Hematopoietic multipotent progenitor cell treated with erythropoietin and hydrocortisone succinate and interleukin-3 and kit ligand, for 8 days (in vitro differentiated cells): ENCODE measurements around the gene LYPLA2.
A peak's percentile ranks its signal among the peaks of the same experiment; 100 is the strongest.
"Not testable (repeated sequence)": the region's sequence is repeated elsewhere in the genome, so short reads cannot be mapped to it uniquely, and the experiment has no call there.

Source experiments
- DNase-seq: peaks from one replicate; pipeline ENCODE4 v3.0.0-alpha.2; 2015

LYPLA2 gene

DNA sequence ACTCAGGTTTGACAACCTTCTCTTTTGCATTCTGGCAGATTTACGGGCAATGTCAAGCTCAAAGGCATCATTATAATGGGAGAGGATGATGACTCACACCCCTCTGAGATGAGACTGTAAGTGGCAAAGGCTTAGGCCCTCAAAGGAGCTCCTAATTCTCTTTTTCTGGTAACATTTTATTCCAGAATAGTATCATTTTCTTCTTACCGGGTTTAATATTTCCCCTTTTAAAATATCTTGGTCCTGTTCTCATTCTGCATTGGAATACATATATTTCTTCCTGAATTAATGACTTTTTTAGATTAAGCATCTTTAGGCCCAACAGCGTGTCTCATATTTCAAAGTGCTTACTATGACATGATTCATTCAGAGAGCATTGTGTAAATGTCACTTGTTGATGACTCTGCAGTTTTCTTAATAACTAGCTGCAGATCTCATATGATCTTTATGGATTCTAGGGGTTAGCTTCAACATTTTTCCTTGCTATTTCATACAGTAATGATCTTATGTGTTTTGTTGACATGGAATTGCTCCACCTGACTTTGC lies 11.0 kb upstream of the LYPLA2 start:
- no peak for DNase-seq

DNA sequence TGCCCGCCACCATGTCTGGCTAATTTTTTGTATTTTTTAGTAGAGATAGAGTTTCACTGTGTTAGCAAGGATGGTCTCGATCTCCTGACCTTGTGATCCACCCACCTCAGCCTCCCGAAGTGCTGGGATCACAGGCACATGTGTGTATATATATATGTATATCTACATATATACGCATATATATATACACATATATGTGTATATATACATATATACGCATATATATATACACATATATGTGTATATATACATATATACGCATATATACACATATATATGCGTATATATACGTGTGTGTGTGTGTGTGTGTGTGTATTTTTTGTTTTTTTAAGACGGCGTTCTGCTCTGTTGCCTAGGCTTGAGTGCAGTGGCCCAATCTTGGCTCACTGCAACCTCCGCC lies 7.8 kb upstream of the LYPLA2 start:
- DNase-seq = not testable (repeated sequence)

DNA sequence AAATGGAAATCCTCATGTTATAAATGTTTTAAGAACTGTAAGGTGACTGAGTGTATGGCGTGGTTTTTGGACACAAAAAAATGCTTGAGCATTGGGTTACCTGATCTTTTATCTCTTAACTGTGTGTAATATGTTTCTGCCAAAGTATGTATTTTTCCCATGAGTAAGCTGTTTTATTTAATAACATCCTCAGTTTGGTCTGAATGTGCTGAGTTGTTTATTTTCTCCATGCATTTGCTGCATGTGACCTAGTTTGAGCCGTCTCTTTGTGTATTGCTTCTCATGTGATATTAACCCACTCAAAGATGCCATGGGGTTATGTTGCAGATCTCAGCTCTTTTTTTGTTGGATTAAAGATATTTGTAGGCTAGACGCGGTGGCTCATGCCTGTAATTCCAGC lies 6.1 kb upstream of the LYPLA2 start:
- DNase-seq = no peak

DNA sequence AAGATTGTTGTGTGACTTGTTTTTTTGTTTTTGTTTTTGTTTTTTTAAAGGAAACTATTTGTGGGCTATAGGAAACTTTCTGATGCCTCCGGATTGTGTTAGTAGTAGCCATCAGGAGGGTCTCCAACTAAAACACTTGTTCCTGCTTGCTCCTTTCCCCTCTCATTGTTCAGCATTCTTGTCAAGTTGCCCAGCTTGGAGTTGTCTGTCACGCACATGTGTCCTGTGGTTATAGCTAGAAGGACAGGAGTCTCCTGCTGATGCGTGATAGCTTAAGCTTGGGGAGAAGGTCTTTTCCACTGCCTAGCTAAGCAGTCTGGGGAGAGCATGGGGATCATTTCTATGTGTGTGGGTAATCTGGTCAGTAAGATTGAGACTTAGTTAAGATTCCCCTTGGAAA lies 3.2 kb upstream of the LYPLA2 start:
- DNase-seq = peak; percentile 50

DNA sequence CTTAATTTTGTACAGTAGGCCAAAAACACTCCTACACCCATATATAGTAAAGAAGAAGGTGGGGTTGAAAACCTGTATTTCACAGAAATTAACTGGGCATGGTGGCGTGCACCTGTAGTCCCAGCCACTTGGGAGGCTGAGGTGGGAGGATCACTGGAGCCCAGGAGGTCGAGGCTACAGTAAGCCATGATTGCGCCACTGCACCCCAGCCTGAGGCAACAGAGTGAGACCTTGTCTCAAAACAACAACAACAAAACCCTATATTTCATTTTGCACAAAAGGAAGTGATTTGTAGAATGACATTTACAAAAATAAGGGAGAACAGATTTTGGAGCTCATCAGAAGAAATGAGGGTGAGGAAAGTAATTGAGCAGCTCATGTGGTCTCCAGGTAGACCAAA lies 2.2 kb upstream of the LYPLA2 start:
- no peak for DNase-seq

DNA sequence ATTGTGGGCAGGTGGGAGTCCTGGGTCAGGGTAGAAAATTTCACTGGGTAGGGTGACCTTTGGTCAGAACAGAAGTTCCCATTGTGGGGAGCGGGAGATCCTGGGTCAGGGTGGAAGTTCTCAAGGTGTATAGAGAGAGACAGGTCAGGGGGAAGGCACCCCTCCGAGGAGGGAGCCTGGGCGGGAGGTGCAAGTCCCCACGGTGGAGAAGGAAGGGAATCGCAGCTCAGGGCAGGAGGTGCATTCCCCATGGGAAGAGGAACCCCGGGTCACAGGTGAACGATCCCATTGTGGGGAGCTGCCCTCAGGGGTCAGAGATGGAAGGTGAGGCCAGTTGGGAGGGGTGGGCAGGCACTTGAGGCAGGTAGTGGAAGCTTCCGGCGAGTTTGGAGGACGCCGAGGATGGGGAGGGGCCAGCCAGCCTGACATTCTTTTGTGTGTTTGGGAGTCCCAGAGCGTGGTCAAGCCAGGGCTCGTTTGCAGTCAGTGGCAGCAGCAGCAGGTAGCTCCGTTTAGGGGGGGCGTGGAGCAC lies 637 bp downstream of the LYPLA2 start:
- DNase-seq = no peak

DNA sequence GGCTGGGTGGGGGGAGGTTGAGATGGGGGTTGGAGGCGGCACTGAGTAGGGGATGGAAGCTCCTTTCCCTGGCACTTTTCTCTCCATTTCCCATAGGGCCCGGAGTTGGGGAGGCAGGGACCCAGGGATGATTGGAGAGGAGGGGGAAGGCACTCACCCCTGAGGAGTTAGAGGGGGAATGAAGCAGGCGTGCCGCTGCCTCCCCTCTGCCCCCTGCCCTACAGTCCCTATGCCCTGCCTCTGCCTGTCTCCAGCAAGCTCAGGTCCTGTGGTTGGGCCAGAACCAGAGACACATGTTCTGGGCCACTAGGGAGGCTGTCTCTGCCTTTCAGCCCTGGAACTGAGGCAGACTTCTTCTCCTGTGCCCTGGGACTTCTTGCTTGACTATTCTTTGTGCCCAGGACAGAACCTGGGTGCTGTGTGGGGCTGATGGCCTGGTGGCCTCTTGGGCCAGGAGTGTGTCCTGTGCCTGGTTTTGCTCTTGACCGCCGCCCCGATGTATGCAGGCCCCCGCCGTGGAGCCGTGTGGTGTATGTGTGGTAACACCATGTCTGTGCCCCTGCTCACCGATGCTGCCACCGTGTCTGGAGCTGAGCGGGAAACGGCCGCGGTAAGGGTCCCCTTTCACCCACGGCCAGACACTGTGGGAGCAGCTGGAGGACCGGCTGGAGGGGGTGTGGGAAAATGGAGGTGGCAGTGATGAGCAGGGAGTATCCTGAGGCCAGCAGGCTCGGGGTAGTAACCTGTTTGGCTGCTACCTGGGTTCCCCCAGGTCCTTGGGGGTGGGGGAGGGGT lies 1.4 kb downstream of the LYPLA2 start:
- DNase-seq = no peak

DNA sequence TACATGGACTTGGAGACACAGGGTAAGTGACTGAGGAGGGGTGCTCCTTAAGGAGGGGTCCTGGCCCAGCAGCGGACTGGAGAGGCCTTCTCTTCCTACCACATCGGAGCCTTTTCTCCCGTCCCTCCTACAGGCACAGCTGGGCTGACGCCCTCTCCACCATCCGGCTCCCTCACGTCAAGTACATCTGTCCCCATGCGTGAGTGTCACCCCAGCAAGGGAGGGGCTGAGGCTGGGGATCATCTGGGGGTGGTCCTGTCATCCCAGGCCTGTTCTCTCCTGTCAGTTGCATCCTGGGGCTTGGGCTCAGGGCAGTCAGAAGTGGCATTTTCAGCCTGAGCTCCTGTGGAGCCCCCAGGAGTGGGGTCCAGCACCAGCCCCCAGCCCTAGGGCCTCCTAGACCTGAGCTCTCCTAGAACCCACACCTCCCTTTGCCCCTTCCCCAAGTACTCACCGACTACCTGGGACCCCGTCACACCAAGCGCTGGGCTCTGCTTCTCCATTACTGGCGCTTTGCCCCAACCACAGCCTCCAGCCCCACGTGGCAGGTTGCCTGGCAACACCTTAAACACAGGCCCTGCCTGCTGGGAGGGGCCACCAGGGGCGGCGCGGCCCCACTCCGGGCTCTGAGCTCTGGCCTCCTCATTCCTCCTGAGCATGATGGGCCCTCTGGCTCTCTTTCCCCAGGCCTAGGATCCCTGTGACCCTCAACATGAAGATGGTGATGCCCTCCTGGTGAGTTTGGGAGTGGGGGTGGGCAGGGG lies 2.3 kb downstream of the LYPLA2 start:
- DNase-seq = peak; percentile 90

DNA sequence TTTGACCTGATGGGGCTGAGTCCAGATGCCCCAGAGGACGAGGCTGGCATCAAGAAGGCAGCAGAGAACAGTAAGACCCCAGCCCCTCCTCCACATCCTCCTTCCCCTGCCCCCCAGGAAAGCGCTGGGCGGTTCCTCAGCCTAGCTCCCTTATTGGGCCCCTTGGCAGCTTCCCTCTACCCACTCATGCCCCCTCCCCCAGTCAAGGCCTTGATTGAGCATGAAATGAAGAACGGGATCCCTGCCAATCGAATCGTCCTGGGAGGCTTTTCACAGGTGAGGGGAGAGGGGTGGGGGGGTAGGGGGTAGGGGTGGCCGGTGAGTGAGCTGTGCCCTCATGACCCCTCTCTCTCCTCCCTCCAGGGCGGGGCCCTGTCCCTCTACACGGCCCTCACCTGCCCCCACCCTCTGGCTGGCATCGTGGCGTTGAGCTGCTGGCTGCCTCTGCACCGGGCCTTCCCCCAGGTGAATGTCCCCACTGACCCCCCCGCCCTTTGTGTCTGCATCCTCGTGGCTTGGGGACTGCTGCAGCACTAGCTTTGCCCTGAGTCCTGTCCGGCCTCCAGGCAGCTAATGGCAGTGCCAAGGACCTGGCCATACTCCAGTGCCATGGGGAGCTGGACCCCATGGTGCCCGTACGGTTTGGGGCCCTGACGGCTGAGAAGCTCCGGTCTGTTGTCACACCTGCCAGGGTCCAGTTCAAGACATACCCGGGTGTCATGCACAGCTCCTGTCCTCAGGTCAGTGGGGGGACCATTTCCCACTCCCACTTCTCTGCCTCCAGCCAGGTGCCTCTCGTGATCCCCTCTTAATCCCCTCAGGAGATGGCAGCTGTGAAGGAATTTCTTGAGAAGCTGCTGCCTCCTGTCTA lies 3.2 kb downstream of the LYPLA2 start:
- no peak for DNase-seq

DNA sequence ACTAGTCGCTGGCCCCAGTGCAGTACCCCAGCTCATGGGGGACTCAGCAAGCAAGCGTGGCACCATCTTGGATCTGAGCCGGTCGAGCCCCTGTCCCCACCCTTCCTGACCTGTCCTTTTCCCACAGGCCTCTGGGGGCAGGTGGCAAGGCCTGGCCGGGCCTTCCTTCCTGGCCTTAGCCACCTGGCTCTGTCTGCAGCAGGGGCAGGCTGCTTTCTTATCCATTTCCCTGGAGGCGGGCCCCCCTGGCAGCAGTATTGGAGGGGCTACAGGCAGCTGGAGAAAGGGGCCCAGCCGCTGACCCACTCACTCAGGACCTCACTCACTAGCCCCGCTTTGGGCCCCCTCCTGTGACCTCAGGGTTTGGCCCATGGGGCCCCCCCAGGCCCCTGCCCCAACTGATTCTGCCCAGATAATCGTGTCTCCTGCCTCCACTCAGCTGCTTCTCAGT lies 3.8 kb downstream of the LYPLA2 start:
- DNase-seq = not testable (repeated sequence)

DNA sequence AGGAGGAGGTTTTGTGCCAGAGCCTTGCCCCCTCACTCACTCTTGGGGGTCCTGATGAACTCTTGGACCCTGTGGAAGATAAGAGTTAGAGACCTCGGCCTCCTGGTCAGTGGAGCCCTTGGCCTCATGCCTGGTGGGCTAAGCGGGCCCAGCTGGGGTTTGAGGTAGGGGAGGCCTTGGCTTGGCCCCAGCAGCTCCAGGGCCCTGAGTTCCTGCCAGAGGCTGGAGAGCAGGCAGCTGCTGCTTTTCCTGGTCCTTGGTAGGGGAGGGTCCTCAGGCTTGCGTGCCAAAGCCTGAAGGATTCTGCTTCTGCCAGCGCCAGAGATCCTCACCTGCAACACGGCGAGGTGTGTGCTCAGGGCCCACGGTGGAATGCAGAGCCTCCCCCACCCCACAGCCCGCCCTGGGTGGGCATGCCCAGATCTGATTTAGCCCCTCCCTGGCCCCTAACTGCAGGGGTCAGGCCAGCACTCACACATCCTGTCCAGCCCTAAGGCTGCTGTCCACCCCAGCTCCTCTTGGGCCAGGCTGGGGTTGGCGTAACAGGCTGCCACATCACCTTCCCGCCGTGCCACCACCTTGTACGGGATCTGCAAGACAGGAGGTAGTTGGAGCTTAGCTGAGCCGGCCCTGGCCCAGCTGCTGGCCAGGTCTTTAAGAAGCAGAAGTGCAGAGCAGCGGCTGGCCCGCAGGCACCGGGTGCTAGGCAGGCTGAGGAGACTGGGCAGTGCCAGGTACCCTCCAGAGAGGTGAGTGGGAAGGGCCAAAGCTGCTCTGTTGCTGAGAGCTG lies 4.9 kb downstream of the LYPLA2 start:
- no peak for DNase-seq

DNA sequence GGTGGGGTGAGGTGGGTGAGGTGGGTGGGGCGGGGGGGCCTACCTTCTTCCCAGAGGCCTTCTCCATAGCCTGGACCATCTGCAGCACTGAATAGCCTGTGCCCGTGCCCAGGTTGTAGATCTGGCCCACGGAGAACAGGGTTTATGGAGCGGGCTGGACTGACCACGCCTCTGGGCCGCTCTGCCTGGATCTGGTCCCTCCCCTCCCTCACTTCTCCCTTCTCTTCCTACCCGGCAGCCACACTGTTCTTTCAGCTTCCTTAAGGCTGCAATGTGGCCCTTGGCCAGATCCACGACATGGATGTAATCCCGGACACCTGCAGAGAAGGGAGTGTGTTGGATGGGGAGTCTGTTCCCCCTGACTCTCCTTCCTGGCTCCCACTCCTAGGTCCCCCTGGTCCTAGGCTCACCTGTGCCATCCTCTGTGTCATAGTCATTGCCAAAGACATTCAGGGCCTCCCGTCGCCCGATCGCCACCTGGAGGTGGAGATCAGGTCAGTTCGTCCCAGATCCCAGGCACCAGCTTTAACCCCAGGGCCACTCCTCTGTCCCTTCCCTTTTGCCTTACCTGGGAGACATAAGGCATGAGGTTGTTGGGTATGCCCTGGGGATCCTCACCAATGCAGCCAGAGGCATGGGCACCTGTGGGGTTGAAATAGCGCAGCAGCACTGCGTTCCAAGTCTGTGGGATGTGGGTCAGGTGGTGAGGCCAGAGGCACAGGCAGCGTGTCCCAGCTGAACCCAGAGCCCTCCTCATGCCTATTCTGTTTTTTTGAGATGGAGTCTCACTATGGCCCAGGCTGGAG lies 5.7 kb downstream of the LYPLA2 start:
- no peak for DNase-seq

DNA sequence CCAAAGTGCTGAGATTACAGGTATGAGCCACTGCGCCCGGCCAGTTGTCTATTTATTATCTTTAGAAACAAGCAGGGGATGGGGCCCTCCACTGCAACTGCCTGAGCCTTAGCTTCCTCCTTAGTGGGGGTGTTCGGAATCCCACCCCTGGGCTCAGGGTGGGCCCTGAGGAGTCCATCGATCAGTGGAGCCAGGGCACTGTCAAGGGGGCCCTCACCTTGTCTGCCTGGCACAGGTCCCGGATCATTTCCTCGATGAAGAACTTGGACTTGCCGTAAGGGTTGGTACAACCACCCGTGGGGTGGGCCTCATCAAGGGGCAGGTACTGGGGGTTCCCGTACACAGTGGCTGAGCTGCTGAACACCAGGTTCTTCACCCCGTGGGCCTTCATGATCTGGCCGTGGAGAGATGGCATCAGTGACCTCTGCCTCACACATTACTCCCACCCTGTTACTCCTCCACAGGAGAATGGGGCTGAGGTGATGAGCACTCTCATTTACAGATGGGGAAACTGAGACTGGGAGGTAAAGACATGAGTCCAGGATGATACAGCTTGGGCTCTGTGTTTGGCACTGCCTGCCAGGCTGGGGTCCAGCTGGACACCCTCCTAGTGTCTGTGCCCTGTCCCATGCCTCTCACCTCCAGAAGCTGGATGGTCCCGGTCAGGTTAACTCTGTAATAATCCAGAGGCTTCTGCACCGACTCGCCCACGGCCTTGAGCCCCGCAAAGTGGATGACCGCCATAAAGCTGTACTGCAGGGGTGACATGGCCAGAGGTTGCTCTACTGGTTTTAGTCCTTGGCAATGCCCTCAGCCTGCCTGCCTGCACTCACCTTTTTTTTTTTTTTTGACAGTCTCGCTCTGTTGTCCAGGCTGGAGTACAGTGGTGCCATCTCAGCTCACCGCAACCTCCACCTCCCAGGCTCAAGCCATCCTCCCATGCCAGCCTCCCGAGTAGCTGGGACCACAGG lies 6.8 kb downstream of the LYPLA2 start:
- DNase-seq = no peak

DNA sequence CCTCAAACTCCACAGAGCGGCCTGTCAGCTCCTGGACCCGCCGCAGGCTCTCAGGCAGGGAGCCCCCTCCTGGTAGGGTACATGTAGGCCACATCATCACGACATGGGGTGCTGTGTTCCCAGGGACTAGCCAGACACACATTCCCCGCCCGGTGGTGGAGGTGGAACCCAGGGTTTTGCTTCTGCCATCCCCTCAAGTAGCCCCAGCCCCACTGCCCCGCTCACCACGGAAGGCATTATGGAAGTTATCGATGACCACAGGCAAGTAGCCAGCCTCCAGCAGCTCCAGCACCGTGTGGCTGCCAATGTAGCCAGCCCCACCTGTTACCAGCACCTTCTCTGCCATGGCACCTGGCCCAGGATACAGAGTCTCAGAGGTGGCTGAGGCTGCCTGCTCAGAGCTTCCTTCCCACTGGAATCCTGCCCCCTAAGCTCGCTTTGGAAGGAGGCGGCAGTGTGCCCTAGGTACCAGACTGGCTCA lies 7.8 kb downstream of the LYPLA2 start:
- DNase-seq = no peak

DNA sequence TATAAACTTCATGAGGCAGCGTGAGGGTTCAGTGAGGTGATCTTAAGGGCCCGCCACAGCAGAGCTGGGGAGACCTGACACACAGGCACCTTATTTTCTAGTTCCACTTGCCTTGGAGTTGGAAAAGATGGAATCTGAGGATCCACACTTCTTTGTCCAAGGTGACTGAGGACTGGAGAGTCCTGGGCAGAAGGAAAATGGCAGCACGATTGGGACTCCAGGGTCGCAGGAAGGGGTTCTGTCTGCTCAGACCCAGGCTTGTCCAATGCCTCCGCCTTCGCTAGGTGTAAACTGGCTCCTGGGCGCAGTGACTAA lies 8.3 kb downstream of the LYPLA2 start:
- no peak for DNase-seq

DNA sequence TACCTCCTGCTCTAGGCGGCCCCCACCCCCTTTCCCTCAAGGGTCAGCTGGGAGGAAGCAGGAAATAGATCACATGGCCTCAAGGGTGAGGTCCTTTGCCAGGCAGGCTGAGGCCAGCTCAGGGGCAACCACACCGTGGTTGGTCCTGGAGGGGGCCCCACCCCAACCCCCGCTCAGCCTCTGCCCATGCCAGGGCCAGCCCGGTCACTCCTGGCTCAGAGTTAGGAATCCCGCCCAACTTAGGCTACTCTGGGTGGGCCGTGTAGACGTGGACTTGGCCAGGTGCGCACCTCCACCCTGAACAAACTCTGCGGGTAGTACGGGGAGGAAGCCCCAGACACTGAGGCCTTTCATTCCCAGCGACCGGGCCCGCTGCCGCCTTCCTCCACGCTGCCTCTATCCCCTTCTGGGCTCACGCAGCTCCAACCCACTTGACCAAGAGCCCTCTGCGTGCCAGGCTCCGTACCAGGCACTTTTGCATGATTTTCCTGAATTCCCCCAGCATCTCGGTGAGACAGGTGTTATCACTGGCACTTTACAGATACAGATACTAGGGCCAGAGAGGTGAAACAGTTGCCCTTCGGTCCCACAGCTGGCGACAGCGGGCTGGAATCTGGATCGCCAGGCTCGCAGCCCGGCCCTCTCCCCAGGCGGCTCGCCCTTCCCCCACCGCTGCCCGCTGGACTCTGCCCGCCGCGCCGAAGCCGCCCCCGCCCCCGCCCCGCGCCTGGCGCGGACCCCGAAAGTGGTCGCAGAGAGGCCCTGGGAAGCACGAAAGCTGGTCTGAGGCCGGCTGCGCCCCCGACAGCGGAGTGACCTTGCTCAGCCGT lies 8.8 kb downstream of the LYPLA2 start:
- DNase-seq = peak; percentile 68

DNA sequence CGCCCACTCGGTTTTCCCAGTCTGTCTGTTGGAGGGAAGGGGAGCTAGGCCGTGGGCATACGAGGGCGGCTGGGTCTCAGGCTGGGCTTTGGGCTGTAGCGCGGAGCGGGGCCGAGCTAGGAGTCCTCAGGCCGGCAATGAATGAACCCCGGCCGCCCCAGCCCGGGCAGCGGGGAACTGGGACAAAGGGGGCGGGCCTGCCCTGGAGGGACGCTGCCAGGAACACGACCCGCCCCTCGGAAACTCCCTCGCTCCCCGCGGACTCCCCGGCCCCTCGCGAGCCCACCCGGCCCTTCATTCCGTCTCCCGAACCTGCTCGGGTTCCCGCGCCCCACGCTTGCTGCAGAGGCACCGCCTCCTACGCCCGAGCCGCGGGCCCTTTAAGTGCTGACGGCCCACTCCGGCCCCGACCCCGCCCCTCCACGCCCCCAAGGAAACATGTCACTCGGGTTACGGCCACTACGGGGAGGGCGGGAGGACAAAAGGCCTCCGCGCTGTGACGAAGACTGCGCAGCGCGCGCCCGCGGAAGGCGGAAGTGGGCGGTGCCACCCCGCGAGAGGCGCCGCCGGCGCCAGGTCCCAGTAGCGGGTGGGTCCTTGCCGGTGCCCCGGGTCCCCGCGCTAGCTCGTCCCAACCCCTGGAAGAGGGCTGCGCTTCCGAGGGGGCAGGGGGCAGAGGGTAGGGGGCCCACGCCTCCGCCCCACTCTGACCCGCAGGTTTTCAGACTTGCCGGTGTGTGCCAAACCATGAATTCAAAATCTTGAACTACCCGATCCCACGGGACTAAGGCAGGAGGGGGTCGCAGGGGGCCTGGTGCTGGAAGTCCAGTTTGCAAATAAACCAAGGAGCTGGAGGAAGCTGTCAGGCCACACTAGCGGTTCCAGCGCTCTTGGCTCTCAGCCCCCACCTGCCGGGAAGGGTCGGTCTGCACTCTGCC lies 9.7 kb downstream of the LYPLA2 start, which contains the start of gene GALE:
GALE (minus strand) TSS at position 355 of the 938 bp plus-strand sequence. CDS start 1,747 bp downstream, outside the sequence.
- DNase-seq = peak; percentile 94
